GM18520 (cell line): Measurements from ENCODE around the gene RMRP.
"Not testable (repeated sequence)": the region's sequence is repeated elsewhere in the genome, so short reads cannot be mapped to it uniquely, and the experiment has no call there.

ENCODE experiments used
- ATAC-seq: cut with Tn5 transposase; IDR thresholded peaks from one replicate; pipeline ENCODE4 v1.9.1; 2021; ENCODE audit not compliant: unreplicated experiment

The RMRP gene

GRCh38 chr9:35615981-35616680 is 41.7 kb downstream of the RMRP start:
- no peak for ATAC-seq

- ATAC-seq, result no peak
Observed at GRCh38 chr9:35612843-35613242, 45.0 kb downstream of the RMRP start.

GRCh38 chr9:35612066-35612465 is 45.8 kb downstream of the RMRP start:
- not testable (repeated sequence) for ATAC-seq

- ATAC-seq, result no peak
Observed at GRCh38 chr9:35611230-35611797, 46.5 kb downstream of the RMRP start.

GRCh38 chr9:35609820-35610163 is 48.0 kb downstream of the RMRP start:
- ATAC-seq, result no peak

- no peak for ATAC-seq
Observed at GRCh38 chr9:35609001-35609819, 48.6 kb downstream of the RMRP start.

GRCh38 chr9:35608221-35608620 is 49.6 kb downstream of the RMRP start:
- no peak for ATAC-seq
